ENCODE measurements around the gene ARL14EP.

- TF ChIP-seq POLR2A (IDR thresholded peaks at IDR 0.05; ENCODE audit: low read depth, low read length): no peak
- TF ChIP-seq POLR2AphosphoS5 (IDR thresholded peaks at IDR 0.05; ENCODE audit: low read depth, low read length): no peak
- no peak for TF ChIP-seq TAF1 (IDR thresholded peaks at IDR 0.05; ENCODE audit: borderline replicate concordance, low read depth, low read length)
Measured at GRCh38 chr11:30329150-30329940, 6.4 kb downstream of the ARL14EP start.

Measured in GM12892 (cell line).